Breast epithelium (tissue), 4 donors: Measurements from ENCODE around the gene GSPT1. TPM values are rescaled to one million over a fixed set of nuclear protein-coding genes. Genes with fewer than 3 reads are reported as not detected.

ENCODE experiments used
- DNase-seq, 2 donors: peaks; one replicate each; pipeline ENCODE4 v3.0.0-alpha.2; 2019; ENCODE audit warnings: low spot score in 2 of 2
- H3K27ac ChIP-seq, 2 donors: fragments of 200-600 bp; sonication (generic) in 1 of 2; one replicate each; pipeline ENCODE4 v1.5.1; 2016 to 2019; ENCODE audit warnings: mild to moderate bottlenecking in 1 of 2
- H3K27me3 ChIP-seq, 2 donors: fragments of 200-600 bp; sonication (generic) in 1 of 2; one replicate each; pipeline versions ENCODE4 v1.5.1 to v1.6.0; 2017 to 2019; ENCODE audit warnings: control low read depth in 1 of 2, mild to moderate bottlenecking in 1 of 2
- H3K36me3 ChIP-seq: fragments of 200-600 bp; one replicate; pipeline ENCODE4 v1.5.1; 2019
- H3K4me1 ChIP-seq, 2 donors: fragments of 200-600 bp; sonication (generic); one replicate each; pipeline ENCODE4 v1.5.1; 2016 to 2019; ENCODE audit warnings: control low read depth in 1 of 2
- H3K4me3 ChIP-seq, 3 donors: fragments of 200-600 bp; sonication (generic); 1 replicate in 2 of 3; 2 replicates in 1 of 3; pipeline ENCODE4 v1.5.1; 2016 to 2019; ENCODE audit warnings: mild to moderate bottlenecking in 3 of 3, moderate library complexity in 2 of 3
- H3K9me3 ChIP-seq, 2 donors: fragments of 200-600 bp; sonication (generic) in 1 of 2; one replicate each; pipeline ENCODE4 v1.5.1; 2016 to 2019; ENCODE audit warnings: control low read depth in 1 of 2
- POLR2A ChIP-seq: fragments of 450-650 bp; IDR thresholded peaks from one replicate; pipeline ENCODE4 v1.6.1; 2016; ENCODE audit warnings: antibody characterized with exemption, mild to moderate bottlenecking, moderate library complexity
- POLR2AphosphoS5 ChIP-seq, 3 donors: sonication (generic); formaldehyde crosslinking; IDR thresholded peaks; one replicate each; pipeline ENCODE4 v1.6.1; 2017; ENCODE audit warnings: antibody characterized with exemption in 3 of 3
- intact Hi-C: fragments of 100-400 bp; cut with DNase I; formaldehyde crosslinking; loops from one replicate; pipeline ENCODE4 v1.15.1; 2023; ENCODE audit warnings: low total_unique reads
- total RNA-seq, 3 donors: library from RNA; depleted of rRNA; stranded (reverse); fragments of >200 nt; gene quantifications; one replicate each; pipeline ENCODE4 v1.1.0, GENCODE V29; 2016
- TF ChIP-seq, protein P1 (sequence below), 3 donors: fragments of 450-650 bp; IDR thresholded peaks; one replicate each; pipeline ENCODE4 v1.5.1; 2016 to 2017; ENCODE audit warnings: antibody characterized with exemption in 3 of 3, mild to moderate bottlenecking in 3 of 3, moderate library complexity in 3 of 3

The GSPT1 gene
- total RNA-seq, 3 donors from 2014 or later, result 61.3 to 68.5 (median 67.6) TPM

DNA sequence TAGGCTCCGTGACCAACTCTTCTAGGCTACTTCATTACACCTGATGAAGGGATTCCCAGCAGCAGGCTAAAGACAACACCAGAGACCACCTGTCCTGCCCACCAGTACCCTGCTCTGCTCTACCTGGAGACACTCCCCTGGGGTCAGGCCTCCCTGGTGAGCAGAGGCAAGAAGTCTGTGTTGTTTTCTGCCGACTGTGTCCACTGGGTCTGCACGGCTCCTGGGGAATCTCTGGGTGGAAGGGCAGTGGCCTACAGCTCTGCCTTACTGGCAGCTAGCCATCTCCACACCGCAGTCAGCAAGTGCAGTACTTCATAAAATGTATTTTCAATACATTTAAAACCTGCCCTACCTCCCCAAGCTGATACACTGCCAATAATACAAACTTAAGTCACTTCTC lies 71.3 kb downstream of the GSPT1 start:
- no peaks in the 10 kb centered on the region for H3K27me3 ChIP-seq
- H3K27ac ChIP-seq, result no peak overlapping the region
- peaks cover 6% of the 10 kb centered on the region for H3K36me3 ChIP-seq
- no peak overlapping the region for H3K4me3 ChIP-seq
- TF ChIP-seq, protein P1, sequence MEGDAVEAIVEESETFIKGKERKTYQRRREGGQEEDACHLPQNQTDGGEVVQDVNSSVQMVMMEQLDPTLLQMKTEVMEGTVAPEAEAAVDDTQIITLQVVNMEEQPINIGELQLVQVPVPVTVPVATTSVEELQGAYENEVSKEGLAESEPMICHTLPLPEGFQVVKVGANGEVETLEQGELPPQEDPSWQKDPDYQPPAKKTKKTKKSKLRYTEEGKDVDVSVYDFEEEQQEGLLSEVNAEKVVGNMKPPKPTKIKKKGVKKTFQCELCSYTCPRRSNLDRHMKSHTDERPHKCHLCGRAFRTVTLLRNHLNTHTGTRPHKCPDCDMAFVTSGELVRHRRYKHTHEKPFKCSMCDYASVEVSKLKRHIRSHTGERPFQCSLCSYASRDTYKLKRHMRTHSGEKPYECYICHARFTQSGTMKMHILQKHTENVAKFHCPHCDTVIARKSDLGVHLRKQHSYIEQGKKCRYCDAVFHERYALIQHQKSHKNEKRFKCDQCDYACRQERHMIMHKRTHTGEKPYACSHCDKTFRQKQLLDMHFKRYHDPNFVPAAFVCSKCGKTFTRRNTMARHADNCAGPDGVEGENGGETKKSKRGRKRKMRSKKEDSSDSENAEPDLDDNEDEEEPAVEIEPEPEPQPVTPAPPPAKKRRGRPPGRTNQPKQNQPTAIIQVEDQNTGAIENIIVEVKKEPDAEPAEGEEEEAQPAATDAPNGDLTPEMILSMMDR (IDR thresholded peaks at IDR 0.05), result no peak
- TF ChIP-seq POLR2A (no peak), POLR2AphosphoS5 (IDR thresholded peaks at IDR 0.05) (no peak)
- DNase-seq, result no peak
- H3K9me3 ChIP-seq, result no peaks in the 10 kb centered on the region
- H3K4me1 ChIP-seq, result no peaks in the 10 kb centered on the region
- intact Hi-C loops, result no loop called here

DNA sequence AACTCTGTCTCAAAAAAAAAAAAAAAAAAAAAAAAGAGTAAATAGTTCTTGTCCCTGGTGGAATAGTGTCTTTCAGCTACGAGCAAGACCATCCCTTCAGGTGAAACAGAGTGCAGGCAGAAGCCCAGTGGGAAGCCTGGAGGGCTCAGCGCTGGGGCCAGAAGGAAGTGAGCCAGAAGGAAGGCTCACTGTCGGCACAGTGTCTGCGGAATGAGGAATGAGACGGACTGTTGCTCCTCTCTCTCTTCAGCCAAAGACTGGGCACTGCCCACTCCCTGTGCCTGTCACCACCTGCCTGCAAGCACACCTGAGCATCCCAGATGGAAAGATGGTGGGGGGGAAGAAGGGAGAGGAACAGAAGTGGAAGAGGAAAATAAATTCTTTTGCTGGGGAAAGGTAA lies 71.9 kb downstream of the GSPT1 start:
- no peaks in the 10 kb centered on the region for H3K27me3 ChIP-seq
- DNase-seq, result no peak
- intact Hi-C loops, result no loop called here
- H3K36me3 ChIP-seq, result peaks cover 6% of the 10 kb centered on the region
- TF ChIP-seq POLR2AphosphoS5 (IDR thresholded peaks at IDR 0.05) (no peak), POLR2A (no peak)
- TF ChIP-seq, protein P1 (IDR thresholded peaks at IDR 0.05), result no peak
- H3K9me3 ChIP-seq, result no peaks in the 10 kb centered on the region
- no peak overlapping the region for H3K4me3 ChIP-seq
- H3K4me1 ChIP-seq, result no peaks in the 10 kb centered on the region
- no peak overlapping the region for H3K27ac ChIP-seq

DNA sequence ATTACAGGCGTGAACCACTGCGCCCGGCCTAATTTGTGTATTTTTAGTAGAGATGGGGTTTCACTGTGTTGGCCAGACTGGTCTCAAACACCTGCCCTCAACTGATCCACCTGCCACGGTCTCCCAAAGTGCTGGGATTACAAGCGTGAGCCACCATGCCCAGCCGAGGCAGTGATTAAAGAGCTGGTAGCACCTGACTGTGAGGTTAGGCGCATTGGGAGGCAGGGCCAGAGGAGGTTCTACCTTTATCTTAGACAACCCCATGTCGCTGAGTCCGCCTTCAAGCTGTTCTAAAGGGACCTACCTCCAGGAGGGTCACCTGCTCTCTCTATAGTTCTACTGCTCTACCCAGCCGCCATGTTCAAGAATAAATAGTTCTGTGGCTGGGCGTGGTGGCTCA lies 72.5 kb downstream of the GSPT1 start:
- Histone ChIP-seq H3K4me1 (no peaks in the 10 kb centered on the region), H3K36me3 (peaks cover 6% of the 10 kb centered on the region), H3K27ac (no peak overlapping the region), H3K27me3 (no peaks in the 10 kb centered on the region), H3K9me3 (no peaks in the 10 kb centered on the region), H3K4me3 (no peak overlapping the region)
- intact Hi-C loops, result no loop called here
- DNase-seq, result no peak
- no peak for TF ChIP-seq POLR2AphosphoS5 (IDR thresholded peaks at IDR 0.05)
- TF ChIP-seq, protein P1 (IDR thresholded peaks at IDR 0.05), result no peak
- no peak for TF ChIP-seq POLR2A

DNA sequence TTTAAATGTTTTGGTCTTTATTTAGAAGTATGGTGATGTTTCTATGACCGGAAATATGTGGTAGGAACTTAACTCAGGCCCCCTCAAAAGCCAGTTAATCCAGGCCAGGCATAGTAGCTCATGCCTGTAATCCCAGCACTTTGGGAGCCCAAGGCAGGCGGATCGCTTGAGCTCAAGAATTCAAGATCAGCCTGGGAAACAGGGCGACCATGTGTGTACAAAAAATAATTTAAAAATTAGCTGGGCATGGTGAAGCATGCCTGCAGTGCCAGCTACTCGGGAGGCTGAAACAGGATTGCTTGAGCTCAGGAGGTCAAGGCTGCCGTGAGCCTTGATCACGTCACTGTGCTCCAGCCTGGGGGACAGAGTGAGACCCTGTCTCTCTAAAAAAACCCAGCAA lies 74.7 kb downstream of the GSPT1 start:
- TF ChIP-seq POLR2AphosphoS5 (IDR thresholded peaks at IDR 0.05) (no peak), POLR2A (no peak)
- intact Hi-C loops, result no loop called here

DNA sequence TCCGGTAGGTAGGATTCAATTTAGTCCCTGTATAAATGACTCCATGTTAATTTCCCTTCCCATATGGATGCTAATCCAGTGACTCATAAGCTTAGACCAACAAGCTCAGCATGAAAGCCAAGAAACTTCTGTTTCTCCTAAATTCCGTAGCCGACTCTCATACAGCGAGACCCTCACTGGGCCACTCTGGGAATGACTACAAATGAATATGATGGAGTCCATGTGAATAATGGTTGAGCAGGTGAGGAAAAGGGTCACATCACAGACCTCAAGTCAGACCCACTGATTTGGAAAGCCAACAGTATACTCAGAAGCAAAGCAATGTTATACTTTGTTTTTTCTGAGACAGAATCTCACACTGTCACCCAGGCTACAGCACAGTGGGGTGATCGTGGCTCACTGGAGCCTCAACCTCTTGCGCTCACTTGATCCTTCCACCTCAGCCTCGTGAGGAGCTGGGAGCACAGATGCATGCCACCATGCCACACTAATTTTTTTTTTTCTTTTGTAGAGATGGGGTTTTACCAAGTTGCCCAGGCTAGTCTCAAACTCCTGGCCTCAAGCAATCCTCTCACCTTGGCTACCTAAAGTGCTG lies 79.0 kb downstream of the GSPT1 start:
- H3K27ac ChIP-seq, result peak overlapping the region in 1 of 2 donors; percentile 32
- H3K36me3 ChIP-seq, result no peaks in the 10 kb centered on the region
- TF ChIP-seq, protein P1 (IDR thresholded peaks at IDR 0.05), result no peak
- no peak for TF ChIP-seq POLR2A
- no peaks in the 10 kb centered on the region for H3K9me3 ChIP-seq
- H3K4me1 ChIP-seq, result no peaks in the 10 kb centered on the region
- H3K4me3 ChIP-seq, result no peak overlapping the region
- intact Hi-C loops, result no loop called here
- no peaks in the 10 kb centered on the region for H3K27me3 ChIP-seq
- DNase-seq, result no peak

More for the DNA sequence above, 74.7 kb downstream of the GSPT1 start:
- H3K27me3 ChIP-seq, result no peaks in the 10 kb centered on the region
- H3K4me3 ChIP-seq, result no peak overlapping the region
- peaks cover 6% of the 10 kb centered on the region for H3K36me3 ChIP-seq
- DNase-seq, result no peak
- no peaks in the 10 kb centered on the region for H3K9me3 ChIP-seq
- H3K27ac ChIP-seq, result no peak overlapping the region
- no peaks in the 10 kb centered on the region for H3K4me1 ChIP-seq
